SW480 (cell line): ENCODE results near the gene REC8.
A peak's percentile ranks its signal among the peaks of the same experiment; 100 is the strongest.
"Not testable (repeated sequence)": the region's sequence is repeated elsewhere in the genome, so short reads cannot be mapped to it uniquely, and the experiment has no call there.

Experiments used
- DNase-seq: peaks from one replicate; pipeline ENCODE4 v3.0.0-alpha.2; 2016; ENCODE audit warnings: low spot score

Gene REC8

GRCh38 chr14:24204163-24205146 lies 32.6 kb downstream of the REC8 start:
- no peak for DNase-seq

GRCh38 chr14:24206260-24207103 lies 34.6 kb downstream of the REC8 start:
- no peak for DNase-seq

GRCh38 chr14:24207104-24207551 lies 35.2 kb downstream of the REC8 start:
- DNase-seq = no peak

- no peak for DNase-seq
Measured at GRCh38 chr14:24207625-24208024, 35.7 kb downstream of the REC8 start.

GRCh38 chr14:24211311-24211710 lies 39.4 kb downstream of the REC8 start:
- no peak for DNase-seq

GRCh38 chr14:24212924-24213865 lies 41.3 kb downstream of the REC8 start, which contains the start of gene CHMP4A:
Gene CHMP4A (minus strand): TSS chr14:24213488. CDS start chr14:24213439, 49 bp downstream.
- peak; percentile 95 for DNase-seq

- DNase-seq = no peak
Measured at GRCh38 chr14:24213866-24214662, 42.2 kb downstream of the REC8 start.

GRCh38 chr14:24215495-24216344 lies 43.8 kb downstream of the REC8 start, which contains the start of gene MDP1:
Gene MDP1 (minus strand): TSS chr14:24216066. CDS start chr14:24215955, 111 bp downstream.
- DNase-seq = peak; percentile 87

GRCh38 chr14:24216345-24216699 lies 44.4 kb downstream of the REC8 start:
- no peak for DNase-seq

GRCh38 chr14:24216876-24217275 lies 45.0 kb downstream of the REC8 start:
- not testable (repeated sequence) for DNase-seq

- no peak for DNase-seq
Measured at GRCh38 chr14:24219080-24219479, 47.2 kb downstream of the REC8 start.

- DNase-seq = no peak
Measured at GRCh38 chr14:24219521-24219920, 47.6 kb downstream of the REC8 start.

GRCh38 chr14:24222987-24223386 lies 51.1 kb downstream of the REC8 start:
- not testable (repeated sequence) for DNase-seq

GRCh38 chr14:24224618-24225071 lies 52.8 kb downstream of the REC8 start:
- DNase-seq = no peak

GRCh38 chr14:24226473-24226872 lies 54.6 kb downstream of the REC8 start:
- no peak for DNase-seq

- DNase-seq = no peak
Measured at GRCh38 chr14:24228902-24229301, 57.0 kb downstream of the REC8 start.
